SJCRH30 (cell line): ENCODE data around the gene FAM227A. TPM values are rescaled to one million over a fixed set of nuclear protein-coding genes. Genes with fewer than 3 reads are reported as not detected.
"Not testable (repeated sequence)": the region's sequence is repeated elsewhere in the genome, so short reads cannot be mapped to it uniquely, and the experiment has no call there.

Source experiments
- DNase-seq, 2 experiments: peaks; one replicate each; pipeline ENCODE4 v3.0.0-alpha.2; 2015 to 2020
- H3K27ac ChIP-seq: fragments of 250-450 bp; sonication (Bioruptor Pico); 2 replicates; pipeline ENCODE4 v1.5.1; 2020; ENCODE audit warnings: mild to moderate bottlenecking, moderate library complexity
- H3K27me3 ChIP-seq: fragments of 250-450 bp; sonication (Bioruptor Pico); 2 replicates; pipeline ENCODE4 v1.5.1; 2020; ENCODE audit warnings: mild to moderate bottlenecking, moderate library complexity
- H3K36me3 ChIP-seq: fragments of 250-450 bp; sonication (Bioruptor Pico); 2 replicates; pipeline ENCODE4 v1.5.1; 2020; ENCODE audit warnings: mild to moderate bottlenecking, moderate library complexity
- H3K4me1 ChIP-seq: fragments of 250-450 bp; sonication (Bioruptor Pico); 2 replicates; pipeline ENCODE4 v1.5.1; 2020; ENCODE audit warnings: mild to moderate bottlenecking, moderate library complexity
- H3K4me3 ChIP-seq: fragments of 250-450 bp; sonication (Bioruptor Pico); 2 replicates; pipeline ENCODE4 v1.5.1; 2020; ENCODE audit warnings: mild to moderate bottlenecking, moderate library complexity
- H3K9me3 ChIP-seq: fragments of 250-450 bp; sonication (Bioruptor Pico); replicated peaks from 2 replicates; pipeline ENCODE4 v1.5.1; 2020; ENCODE audit warnings: mild to moderate bottlenecking, moderate library complexity
- total RNA-seq: library from RNA; depleted of rRNA; stranded (reverse); fragments of >200 nt; shearing (Covaris generic); gene quantifications from 2 replicates; pipeline ENCODE4 v1.2.3, GENCODE V29; 2014

The FAM227A gene
- total RNA-seq, 1 experiment from 2014 or later, result 0.47 TPM

- peak overlapping the region; percentile 45; the same call in 1 of the 2 replicates for H3K27ac ChIP-seq
- peak; percentile 50 to 73 for DNase-seq
- H3K4me3 ChIP-seq, result no peak overlapping the region
- peaks cover 11% of the 10 kb centered on the region for H3K4me1 ChIP-seq
- H3K27me3 ChIP-seq, result no peaks in the 10 kb centered on the region
- no peaks in the 10 kb centered on the region for H3K36me3 ChIP-seq
- H3K9me3 ChIP-seq, result no peaks in the 10 kb centered on the region
These were observed 17.5 kb downstream of the FAM227A start for GRCh38 chr22:38638728-38639127.

DNA sequence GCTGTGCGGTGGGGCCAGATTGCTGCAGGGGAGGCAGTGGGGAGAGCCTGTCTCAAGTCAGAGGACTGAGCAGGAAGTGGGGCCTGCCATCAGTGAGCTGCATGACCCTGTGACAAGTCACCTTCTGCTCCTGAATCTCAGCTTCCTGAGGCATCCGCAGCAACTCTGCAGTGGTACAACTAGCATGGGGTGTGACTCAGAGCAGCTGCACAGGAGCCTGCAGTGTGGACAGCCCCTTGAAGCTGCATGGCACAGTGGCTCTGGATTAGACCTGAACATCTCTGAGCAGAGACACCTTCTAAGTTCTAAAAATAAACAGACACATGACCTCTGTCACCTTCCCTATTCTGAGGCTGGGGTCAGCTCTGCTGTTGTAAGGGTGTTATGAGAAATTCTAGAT lies 18.0 kb downstream of the FAM227A start:
- H3K27me3 ChIP-seq, result no peaks in the 10 kb centered on the region
- H3K27ac ChIP-seq, result peak overlapping the region; percentile 45; the same call in 1 of the 2 replicates
- H3K36me3 ChIP-seq, result no peaks in the 10 kb centered on the region
- H3K9me3 ChIP-seq, result no peaks in the 10 kb centered on the region
- peaks cover 11% of the 10 kb centered on the region for H3K4me1 ChIP-seq
- no peak overlapping the region for H3K4me3 ChIP-seq
- peak; percentile 46 to 52 for DNase-seq

- Histone ChIP-seq H3K36me3 (no peaks in the 10 kb centered on the region), H3K4me3 (no peak overlapping the region), H3K27me3 (no peaks in the 10 kb centered on the region), H3K27ac (no peak overlapping the region), H3K9me3 (no peaks in the 10 kb centered on the region), H3K4me1 (no peaks in the 10 kb centered on the region)
- DNase-seq, result no peak
These were observed 23.7 kb downstream of the FAM227A start for GRCh38 chr22:38632528-38632927.

DNA sequence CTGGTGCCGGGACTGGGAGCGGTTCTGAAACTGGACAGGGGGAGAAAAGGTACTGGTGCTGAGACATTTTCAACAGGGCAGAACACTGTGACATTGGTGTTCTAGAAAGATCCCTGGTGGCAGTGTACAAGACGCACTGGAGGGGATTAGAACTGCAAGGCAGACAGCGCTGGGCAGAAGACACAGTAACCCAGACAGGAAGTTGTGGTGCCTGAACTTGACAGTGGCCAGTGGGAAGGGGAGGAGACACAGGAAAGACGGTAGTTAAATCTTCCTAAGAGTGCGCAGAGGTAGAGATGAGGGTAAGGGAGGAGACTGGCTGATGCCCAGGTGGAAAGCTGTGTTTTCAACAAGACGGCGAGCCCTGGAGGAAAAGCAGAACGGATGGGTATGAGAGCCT lies 24.5 kb downstream of the FAM227A start:
- no peak overlapping the region for H3K27ac ChIP-seq
- no peak overlapping the region for H3K4me3 ChIP-seq
- H3K36me3 ChIP-seq, result no peaks in the 10 kb centered on the region
- DNase-seq, result no peak
- no peaks in the 10 kb centered on the region for H3K4me1 ChIP-seq
- H3K9me3 ChIP-seq, result no peaks in the 10 kb centered on the region
- H3K27me3 ChIP-seq, result no peaks in the 10 kb centered on the region

DNA sequence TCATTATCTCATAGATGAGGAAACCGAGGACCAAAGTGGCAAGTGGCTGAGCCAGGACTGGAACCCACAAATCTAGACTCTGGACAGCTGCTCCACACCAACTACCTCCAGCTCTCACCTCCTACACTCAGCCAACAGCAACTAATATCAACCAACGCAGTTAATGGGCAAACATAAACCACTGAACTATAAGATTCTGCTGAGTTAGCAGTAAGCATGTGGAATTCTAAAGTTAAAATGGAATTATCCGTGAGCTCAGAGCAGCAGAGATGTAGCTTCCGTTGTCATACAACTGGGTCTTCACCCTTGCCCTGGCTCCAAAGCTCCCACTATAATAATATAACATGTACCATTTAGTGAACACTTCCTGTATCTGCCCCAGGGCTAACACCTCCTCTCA lies 27.1 kb downstream of the FAM227A start:
- no peak overlapping the region for H3K4me3 ChIP-seq

GRCh38 chr22:38628444-38628843 lies 27.7 kb downstream of the FAM227A start:
- H3K36me3 ChIP-seq, result no peaks in the 10 kb centered on the region
- H3K27ac ChIP-seq, result no peak overlapping the region
- no peaks in the 10 kb centered on the region for H3K27me3 ChIP-seq
- H3K4me3 ChIP-seq, result no peak overlapping the region
- H3K4me1 ChIP-seq, result no peaks in the 10 kb centered on the region
- no peaks in the 10 kb centered on the region for H3K9me3 ChIP-seq
- peak; percentile 8 to 21 for DNase-seq

More for the DNA sequence above, 27.1 kb downstream of the FAM227A start:
- Histone ChIP-seq H3K27ac (no peak overlapping the region), H3K4me1 (no peaks in the 10 kb centered on the region), H3K27me3 (no peaks in the 10 kb centered on the region), H3K9me3 (no peaks in the 10 kb centered on the region), H3K36me3 (no peaks in the 10 kb centered on the region)
- DNase-seq, result no peak

DNA sequence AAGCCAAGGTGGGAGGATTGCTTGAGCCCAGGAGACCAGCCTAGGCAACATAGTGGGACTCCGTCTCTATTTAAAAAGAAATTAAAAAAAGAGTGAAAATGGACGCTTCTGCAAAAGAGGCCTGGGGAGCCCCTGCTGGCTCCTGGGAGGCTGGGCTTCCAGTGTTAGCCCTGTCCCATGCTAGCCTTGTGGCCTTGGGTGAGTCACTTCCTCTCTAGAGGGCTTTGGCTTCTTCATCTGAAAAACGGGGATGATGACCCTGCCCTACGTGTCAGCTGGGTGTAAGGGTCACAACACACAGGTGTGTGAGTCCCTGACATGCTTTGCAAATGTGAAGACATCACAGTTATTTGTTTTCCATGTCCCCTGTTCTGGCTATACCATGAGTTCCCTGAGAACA lies 32.8 kb downstream of the FAM227A start:
- no peak for DNase-seq

GRCh38 chr22:38618682-38619081 lies 37.5 kb downstream of the FAM227A start:
- H3K27ac ChIP-seq, result no peak overlapping the region
- no peaks in the 10 kb centered on the region for H3K36me3 ChIP-seq
- no peak overlapping the region for H3K4me3 ChIP-seq
- no peaks in the 10 kb centered on the region for H3K27me3 ChIP-seq
- no peaks in the 10 kb centered on the region for H3K9me3 ChIP-seq
- no peak for DNase-seq
- H3K4me1 ChIP-seq, result no peaks in the 10 kb centered on the region

More for the DNA sequence above, 32.8 kb downstream of the FAM227A start:
- H3K36me3 ChIP-seq, result no peaks in the 10 kb centered on the region
- no peak overlapping the region for H3K27ac ChIP-seq
- H3K27me3 ChIP-seq, result no peaks in the 10 kb centered on the region
- no peak overlapping the region for H3K4me3 ChIP-seq
- no peaks in the 10 kb centered on the region for H3K4me1 ChIP-seq
- no peaks in the 10 kb centered on the region for H3K9me3 ChIP-seq

GRCh38 chr22:38618258-38618657 lies 37.9 kb downstream of the FAM227A start:
- DNase-seq, result no peak
- H3K27ac ChIP-seq, result no peak overlapping the region
- no peaks in the 10 kb centered on the region for H3K4me1 ChIP-seq
- no peaks in the 10 kb centered on the region for H3K36me3 ChIP-seq
- no peaks in the 10 kb centered on the region for H3K27me3 ChIP-seq
- no peak overlapping the region for H3K4me3 ChIP-seq
- no peaks in the 10 kb centered on the region for H3K9me3 ChIP-seq

- not testable (repeated sequence) for H3K27ac ChIP-seq, H3K4me1 ChIP-seq, H3K27me3 ChIP-seq, DNase-seq, H3K9me3 ChIP-seq, H3K36me3 ChIP-seq, H3K4me3 ChIP-seq
These were observed 41.2 kb downstream of the FAM227A start for GRCh38 chr22:38615064-38615405.

- Histone ChIP-seq H3K9me3 (no peaks in the 10 kb centered on the region), H3K27ac (no peak overlapping the region), H3K27me3 (no peaks in the 10 kb centered on the region), H3K4me3 (no peak overlapping the region), H3K36me3 (no peaks in the 10 kb centered on the region), H3K4me1 (no peaks in the 10 kb centered on the region)
- no peak for DNase-seq
These were observed 41.7 kb downstream of the FAM227A start for GRCh38 chr22:38614332-38615063.

GRCh38 chr22:38613588-38613987 lies 42.6 kb downstream of the FAM227A start:
- H3K9me3 ChIP-seq, result no peaks in the 10 kb centered on the region
- no peaks in the 10 kb centered on the region for H3K27me3 ChIP-seq
- H3K4me1 ChIP-seq, result no peaks in the 10 kb centered on the region
- no peak overlapping the region for H3K27ac ChIP-seq
- no peak overlapping the region for H3K4me3 ChIP-seq
- H3K36me3 ChIP-seq, result no peaks in the 10 kb centered on the region
- no peak for DNase-seq

GRCh38 chr22:38612217-38613006 lies 43.8 kb downstream of the FAM227A start:
- Histone ChIP-seq H3K27ac (no peak overlapping the region), H3K4me3 (no peak overlapping the region), H3K4me1 (no peaks in the 10 kb centered on the region), H3K36me3 (no peaks in the 10 kb centered on the region), H3K27me3 (no peaks in the 10 kb centered on the region), H3K9me3 (no peaks in the 10 kb centered on the region)
- no peak for DNase-seq

DNA sequence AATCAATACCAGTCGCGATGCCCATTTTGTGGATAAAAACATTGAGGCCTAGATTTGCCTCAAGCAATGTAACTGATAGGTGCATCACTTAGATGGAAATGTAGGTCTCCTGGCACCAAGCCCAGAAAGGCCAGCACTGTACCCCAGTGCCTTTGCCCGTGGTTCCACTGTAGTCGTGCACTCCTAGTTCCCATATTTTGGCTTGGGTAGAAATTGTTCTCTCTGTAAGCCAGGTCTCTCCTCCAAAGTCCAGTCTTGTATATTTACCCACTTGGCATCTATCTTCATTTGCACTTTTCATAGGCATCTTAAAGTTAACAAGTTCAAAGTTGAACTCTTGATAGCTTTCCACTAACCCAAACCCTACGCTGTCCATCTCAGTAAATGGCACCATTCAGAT lies 44.6 kb downstream of the FAM227A start:
- DNase-seq, result no peak
- no peaks in the 10 kb centered on the region for H3K36me3 ChIP-seq
- no peak overlapping the region for H3K27ac ChIP-seq
- H3K4me1 ChIP-seq, result no peaks in the 10 kb centered on the region
- no peak overlapping the region for H3K4me3 ChIP-seq
- no peaks in the 10 kb centered on the region for H3K27me3 ChIP-seq
- no peaks in the 10 kb centered on the region for H3K9me3 ChIP-seq

DNA sequence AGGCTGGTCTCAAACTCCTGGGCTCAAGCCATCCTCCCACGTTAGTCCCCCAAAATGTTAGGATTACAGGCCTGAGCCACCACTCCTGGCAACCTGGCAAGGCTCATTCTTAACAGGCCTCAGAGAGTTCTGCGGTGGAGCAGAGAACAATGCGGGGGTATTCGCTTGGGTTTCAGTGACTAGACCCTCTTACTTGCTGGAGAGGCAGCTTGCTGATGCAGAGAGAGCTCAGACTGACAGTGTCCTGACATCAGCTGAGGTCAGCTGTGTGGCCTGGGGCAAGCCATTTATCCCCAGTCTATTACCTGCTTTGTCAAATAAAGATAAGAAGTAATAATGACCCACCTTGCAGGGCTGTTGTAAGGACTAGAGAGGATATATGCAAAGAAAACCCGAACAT lies 46.0 kb downstream of the FAM227A start:
- Histone ChIP-seq H3K9me3 (no peaks in the 10 kb centered on the region), H3K4me1 (no peaks in the 10 kb centered on the region), H3K4me3 (no peak overlapping the region), H3K36me3 (no peaks in the 10 kb centered on the region), H3K27ac (no peak overlapping the region), H3K27me3 (no peaks in the 10 kb centered on the region)
- no peak for DNase-seq
